Activated CD4-positive, CD25-positive, alpha-beta regulatory T cell (primary cell): ENCODE measurements around the gene PTRH1.
A peak's percentile ranks its signal among the peaks of the same experiment; 100 is the strongest.

Experiments used
- DNase-seq, 4 experiments: peaks; one replicate each; lab custom pipeline; 2025; lab: John Stamatoyannopoulos, UW

Gene PTRH1

DNA sequence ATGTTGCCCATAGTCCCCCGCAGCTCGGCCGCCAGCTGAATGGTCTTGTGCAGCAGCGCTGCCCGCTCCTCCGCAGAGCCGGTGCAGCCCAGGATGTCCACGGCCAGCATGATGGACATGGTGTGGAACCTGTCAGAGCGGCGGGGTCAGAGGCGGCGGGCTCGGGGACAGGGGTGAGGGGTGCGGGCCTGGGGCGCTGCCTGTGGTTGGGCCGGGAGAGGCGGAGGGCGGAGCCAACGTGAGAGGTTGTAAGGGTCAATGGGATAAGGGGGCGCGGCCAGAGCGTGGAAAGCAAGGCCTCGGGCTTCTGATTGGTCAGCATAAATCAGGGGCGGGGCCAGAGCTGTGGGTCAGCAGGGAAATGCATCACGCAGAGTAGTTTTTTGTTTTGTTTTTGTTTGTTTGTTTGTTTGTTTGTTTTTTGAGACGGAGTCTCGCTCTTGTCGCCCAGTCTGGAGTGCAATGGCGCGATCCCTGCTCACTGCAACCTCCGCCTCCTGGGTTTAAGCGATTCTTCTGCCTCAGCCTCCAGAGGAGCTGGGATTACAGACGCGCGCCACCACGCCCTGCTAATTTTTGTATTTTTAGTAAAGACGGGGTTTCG, 26.5 kb upstream of the PTRH1 start:
- DNase-seq, result no peak

- DNase-seq, result no peak
Measured at GRCh38 chr9:127739614-127740330, 24.3 kb upstream of the PTRH1 start.

DNA sequence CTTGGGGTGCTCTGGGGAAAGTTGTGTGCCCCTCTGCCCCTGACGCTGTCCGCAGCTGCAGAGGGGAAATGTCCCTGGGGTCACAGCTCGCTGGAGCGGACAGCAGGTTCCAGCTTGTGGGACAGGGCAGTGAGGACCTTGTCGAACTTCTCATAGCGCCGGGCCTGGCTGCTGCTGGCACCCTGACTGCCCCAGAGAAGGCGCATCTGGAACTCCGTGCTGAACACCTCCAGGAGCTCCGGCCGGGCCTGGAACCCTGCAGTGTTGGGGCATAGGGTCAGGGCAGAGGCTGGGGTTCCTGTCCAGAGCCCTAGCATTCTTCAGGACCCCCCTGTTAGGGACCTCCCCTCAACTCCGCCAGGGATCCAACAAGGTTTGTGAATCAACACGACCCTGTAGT, 23.2 kb upstream of the PTRH1 start:
- DNase-seq, result no peak

DNA sequence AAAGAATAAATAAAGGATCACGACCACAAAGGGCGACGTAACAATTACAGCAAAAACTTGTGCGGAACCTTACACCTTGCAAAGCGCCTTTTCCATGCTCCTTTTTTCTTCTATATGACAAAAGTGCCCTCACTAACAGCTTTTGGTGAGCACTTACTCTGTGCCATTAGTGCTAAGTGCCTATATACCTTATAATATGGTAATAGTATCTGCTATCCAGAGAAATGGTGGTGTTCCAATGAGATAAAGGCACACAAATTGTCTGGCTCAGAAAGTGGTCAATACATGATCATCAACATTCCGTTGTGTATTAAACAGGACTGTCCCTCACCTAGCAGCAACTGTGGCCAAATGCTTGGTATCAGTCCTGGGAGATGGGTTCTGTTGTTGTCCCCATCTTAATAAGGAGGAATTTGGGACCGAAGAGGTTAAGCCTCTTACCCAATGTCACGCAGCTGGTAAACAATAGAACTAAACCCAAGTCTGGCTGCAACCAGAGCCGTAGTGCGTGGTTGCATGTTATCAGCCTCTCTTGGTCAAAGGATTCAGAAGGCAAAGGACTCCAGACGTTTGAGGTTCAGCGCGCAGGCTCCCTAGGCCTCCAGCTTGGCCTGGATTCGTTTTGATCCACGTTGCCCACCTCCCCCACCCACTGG, 20.2 kb upstream of the PTRH1 start:
- DNase-seq, result no peak

DNA sequence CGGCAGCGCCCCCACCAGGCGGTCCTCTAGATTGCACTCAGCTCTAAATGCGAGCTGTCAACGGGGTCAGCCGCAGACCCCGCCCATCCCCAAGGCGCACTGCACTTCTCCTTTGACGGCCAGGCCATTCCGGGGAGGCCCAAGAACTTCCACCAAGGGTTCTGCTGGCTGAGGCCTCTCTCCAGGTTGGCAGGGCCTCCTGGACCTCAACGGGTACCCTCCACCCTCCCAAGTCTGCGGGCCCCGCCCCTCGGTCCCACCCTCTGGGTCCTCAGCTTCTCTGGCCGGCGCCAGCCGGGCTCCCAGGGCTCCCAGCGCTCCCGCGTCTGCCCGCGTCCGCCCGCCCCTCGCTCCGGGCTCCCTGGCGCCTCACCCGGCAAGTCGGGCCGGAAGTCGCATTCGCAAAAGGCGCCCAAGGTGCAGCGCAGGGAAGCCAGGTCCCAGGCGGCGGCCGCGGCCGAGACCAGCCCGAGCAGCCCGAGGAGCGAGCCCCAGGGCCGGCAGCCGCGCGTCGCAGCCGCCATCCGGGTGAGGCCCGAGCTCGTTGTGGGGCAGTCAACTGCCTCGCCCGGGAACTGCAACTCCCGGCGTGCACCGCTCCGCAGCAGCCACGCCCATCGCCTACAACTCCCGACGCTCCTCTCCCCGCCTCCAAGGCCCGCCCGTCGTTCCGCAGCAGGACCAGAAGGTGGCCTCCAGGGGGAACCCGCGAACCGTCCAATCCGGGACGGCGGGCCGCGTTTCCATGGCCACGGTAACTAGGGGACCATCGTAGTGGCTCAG, 19.5 kb upstream of the PTRH1 start, which contains the start of gene TOR2A:
TSS of gene TOR2A (minus strand) at position 548 of the 783 bp plus-strand sequence. CDS start at position 524, 24 bp downstream.
- peak; percentile 97 to 98 (median 97) for DNase-seq

DNA sequence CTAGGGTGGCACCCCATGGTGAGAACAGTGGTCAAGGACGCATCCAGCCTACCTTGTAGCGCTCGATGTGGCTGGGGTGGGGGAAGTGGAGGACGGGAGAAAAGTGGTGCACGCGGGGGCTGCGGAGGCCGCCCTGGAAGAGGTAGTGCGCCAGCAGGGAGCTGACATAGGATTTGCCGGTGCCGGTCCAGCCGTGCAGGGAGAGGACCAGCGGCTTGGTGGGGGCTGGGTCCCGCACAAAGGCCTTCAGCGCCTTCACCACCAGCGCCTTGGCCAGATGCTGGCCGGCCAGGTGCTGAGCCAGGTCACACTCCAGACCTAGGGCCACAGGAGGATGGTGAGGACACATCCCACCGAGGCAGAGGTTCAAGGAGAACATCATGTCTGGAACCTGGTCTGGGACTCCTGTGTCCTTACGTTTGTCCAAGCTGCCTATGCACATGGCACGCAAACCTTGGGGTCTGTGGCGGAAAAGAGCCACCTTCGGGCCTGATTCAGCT, 18.8 kb upstream of the PTRH1 start:
- no peak for DNase-seq

GRCh38 chr9:127733614-127734013, 18.2 kb upstream of the PTRH1 start:
- DNase-seq, result no peak

DNA sequence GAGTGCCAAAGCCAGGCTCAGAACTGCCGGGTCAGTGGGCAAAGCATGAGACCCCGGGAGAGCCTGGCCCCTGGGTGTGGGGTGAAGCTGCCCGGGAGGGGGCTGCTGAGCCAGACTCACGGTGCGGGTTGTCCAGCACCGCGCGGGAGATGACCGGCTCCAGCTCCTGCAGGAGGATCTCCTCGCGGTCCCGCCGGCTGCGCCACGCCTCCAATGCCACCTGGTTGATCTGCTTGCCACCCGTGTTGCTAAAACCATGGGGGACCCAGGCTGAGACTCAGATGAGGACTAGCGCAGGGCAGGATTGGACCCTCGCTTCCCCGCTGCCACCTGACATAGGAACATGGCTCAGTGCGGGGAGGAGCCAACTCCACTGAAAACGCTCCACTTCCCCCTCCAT, 17.0 kb upstream of the PTRH1 start:
- no peak for DNase-seq

DNA sequence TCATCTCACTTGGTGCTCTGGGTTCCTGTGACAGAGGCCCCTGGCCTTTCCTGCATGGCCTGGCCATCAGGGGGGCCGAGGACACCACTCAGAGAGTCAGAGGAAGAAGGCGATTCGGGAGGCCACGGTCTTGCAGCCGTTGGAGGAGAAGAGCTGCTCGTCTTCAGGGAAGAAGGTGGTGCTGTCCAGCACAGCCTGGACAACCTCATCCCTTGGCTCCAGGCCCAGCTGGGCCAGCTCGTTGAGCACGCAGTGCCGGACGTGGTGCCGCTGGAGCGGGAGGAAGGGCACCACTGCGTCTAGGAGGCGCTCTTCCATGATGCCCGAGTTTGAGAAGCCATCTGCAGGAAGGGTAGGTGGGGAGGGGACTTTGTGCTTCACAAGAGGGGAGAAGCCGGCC, 16.5 kb upstream of the PTRH1 start:
- DNase-seq, result no peak

DNA sequence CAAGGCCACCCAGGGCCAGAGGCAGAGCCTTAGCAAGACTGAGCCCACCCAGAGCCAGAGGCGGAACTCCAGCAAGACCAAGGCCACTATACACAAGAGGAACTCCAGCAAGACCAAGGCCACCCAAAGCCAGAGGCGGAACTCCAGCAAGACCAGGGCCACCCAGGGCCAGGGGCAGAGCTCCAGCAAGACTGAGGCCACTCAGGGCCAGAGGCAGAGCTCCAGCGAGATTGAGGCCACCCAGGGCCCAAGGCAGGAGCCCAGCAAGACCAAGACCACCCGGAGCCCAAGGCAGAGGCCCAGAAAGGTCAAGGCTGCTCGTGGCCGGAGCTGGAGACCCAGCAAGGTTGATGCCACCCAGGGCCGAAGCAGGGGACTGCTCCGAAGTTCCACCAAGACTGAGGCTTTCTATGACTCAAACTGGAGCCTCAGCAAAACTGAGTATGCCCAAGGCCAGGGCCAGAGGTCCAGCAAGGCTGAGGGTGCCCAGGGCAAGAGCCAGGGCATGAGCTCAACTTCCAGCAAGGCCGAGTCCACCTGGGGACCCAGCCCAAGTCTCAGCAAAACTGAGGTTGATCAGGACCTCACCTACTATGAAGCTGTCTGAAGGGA, 15.4 kb upstream of the PTRH1 start:
- no peak for DNase-seq

- DNase-seq, result no peak
Measured at GRCh38 chr9:127730262-127730661, 14.8 kb upstream of the PTRH1 start.

GRCh38 chr9:127729522-127730256, 14.2 kb upstream of the PTRH1 start:
- no peak for DNase-seq

DNA sequence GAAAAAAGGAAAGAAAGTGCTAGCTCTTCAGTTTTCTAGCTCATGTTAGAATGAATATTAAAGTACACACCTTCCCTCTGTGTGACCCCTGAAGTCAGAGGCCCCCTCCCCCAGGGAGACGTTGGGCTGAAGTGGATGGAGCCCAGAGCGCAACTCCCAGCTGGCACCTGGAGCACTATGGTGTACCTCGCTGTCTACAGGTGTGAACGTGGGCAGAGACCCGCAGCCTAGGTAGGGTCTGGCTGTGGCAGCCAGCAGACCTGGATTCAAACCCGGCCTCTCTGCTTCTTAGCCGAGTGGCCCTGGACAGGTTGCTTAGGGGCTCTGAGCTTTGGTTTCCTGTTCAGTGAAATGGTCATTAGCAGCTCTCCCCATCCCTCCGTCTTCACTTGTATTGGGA, 13.3 kb upstream of the PTRH1 start:
- DNase-seq, result no peak

GRCh38 chr9:127726871-127727270, 11.4 kb upstream of the PTRH1 start:
- DNase-seq, result no peak

GRCh38 chr9:127724012-127724411, 8.5 kb upstream of the PTRH1 start:
- no peak for DNase-seq

DNA sequence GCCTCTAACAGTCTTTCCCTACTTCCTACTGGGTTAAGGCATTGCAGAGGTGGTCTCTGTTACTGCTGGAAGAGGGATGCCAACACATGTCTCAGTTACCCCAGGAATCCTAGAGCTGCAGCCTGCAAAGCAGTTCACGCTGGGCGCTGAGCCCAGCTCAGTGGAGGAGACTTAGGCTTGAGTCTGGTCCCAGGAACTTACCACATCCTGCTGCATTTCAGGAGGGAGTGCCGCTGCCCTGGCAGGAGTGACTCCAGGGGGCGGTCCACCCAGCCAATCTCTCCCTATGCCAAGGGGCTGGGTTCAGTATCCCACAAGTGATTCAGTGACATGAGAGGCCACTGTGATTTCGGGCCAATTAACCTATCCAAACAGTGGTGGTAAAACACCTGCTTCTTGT, 8.0 kb upstream of the PTRH1 start:
- DNase-seq, result no peak

- no peak for DNase-seq
Measured at GRCh38 chr9:127723013-127723412, 7.5 kb upstream of the PTRH1 start.

GRCh38 chr9:127722055-127722745, 6.7 kb upstream of the PTRH1 start:
- DNase-seq, result no peak

DNA sequence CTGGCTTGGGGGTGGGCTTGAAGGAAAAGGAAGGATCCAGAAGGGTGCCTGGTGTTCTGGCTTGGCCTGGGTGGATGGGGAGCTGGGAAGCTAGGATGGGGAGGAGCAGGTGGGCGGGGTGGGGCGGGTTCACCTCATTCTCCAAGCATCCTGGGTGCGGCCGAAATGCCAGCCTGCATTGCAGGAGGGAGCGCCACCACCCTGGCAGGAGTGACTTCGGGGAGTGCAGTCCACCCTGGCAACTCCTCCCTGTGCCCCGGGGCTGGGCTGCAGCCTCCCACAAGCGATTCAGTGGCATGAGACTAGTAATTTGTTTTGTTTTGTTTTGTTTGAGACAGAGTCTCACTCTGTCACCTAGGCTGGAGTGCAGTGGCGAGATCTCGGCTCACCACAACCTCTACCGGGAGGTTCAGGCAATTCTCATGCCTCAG, 5.9 kb upstream of the PTRH1 start:
- no peak for DNase-seq

DNA sequence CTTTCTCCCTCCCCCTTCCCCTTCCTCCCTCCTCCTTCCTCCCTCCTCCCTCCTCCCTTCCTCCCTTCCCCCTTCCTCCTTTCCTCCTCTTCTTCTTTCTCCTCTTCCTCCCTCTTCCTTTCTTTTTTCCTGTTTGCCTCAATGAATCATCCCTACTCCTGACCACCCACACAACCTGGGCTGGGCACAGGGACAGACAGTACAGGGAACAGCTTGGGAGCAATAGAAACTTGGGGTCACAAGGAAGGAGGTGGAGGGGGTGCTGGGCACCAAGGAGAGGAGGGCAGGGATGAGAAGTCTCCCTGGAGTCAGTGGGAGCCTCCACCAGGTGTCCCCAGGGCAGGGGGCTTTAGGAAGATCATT, 5.4 kb upstream of the PTRH1 start:
- DNase-seq, result no peak
